ENCODE data around the gene ZNF417.
"Not testable (repeated sequence)": the region's sequence is repeated elsewhere in the genome, so short reads cannot be mapped to it uniquely, and the experiment has no call there.

ZNF417 gene

GRCh38 chr19:57916168-57916995 is at the start of gene ZNF417:
ZNF417 (minus strand) TSS chr19:57916592; CDS start chr19:57916411, 181 bp downstream.
- DNase-seq, result peak; percentile 82

GRCh38 chr19:57964761-57965160 is 48.4 kb upstream of the ZNF417 start:
- no peak for DNase-seq

- no peak for DNase-seq
Measured at GRCh38 chr19:57961785-57962184, 45.4 kb upstream of the ZNF417 start.

- no peak for DNase-seq
Measured at GRCh38 chr19:57954996-57955395, 38.6 kb upstream of the ZNF417 start.

- DNase-seq, result no peak
Measured at GRCh38 chr19:57949702-57950101, 33.3 kb upstream of the ZNF417 start.

- DNase-seq, result no peak
Measured at GRCh38 chr19:57949296-57949695, 32.9 kb upstream of the ZNF417 start.

GRCh38 chr19:57947419-57948134 is 31.2 kb upstream of the ZNF417 start, which contains the start of gene ZNF256:
ZNF256 (minus strand) TSS chr19:57947706; CDS start chr19:57947474, 232 bp downstream.
- DNase-seq, result peak; percentile 84

GRCh38 chr19:57947088-57947418 is 30.7 kb upstream of the ZNF417 start:
- no peak for DNase-seq

- no peak for DNase-seq
Measured at GRCh38 chr19:57946316-57946715, 29.9 kb upstream of the ZNF417 start.

- DNase-seq, result no peak
Measured at GRCh38 chr19:57941593-57941992, 25.2 kb upstream of the ZNF417 start.

GRCh38 chr19:57935731-57936130 is 19.3 kb upstream of the ZNF417 start:
- DNase-seq, result no peak

- DNase-seq, result peak; percentile 25
Measured at GRCh38 chr19:57934820-57935665, 18.7 kb upstream of the ZNF417 start, which contains the start of gene ZNF418. ZNF418 (minus strand) TSS chr19:57935402; CDS start chr19:57933822, 1,580 bp downstream.

GRCh38 chr19:57927587-57927986 is 11.2 kb upstream of the ZNF417 start:
- no peak for DNase-seq

GRCh38 chr19:57914531-57914930 is 1.9 kb downstream of the ZNF417 start:
- DNase-seq, result no peak

- DNase-seq, result no peak
Measured at GRCh38 chr19:57907394-57907793, 9.0 kb downstream of the ZNF417 start.

GRCh38 chr19:57905258-57905657 is 11.1 kb downstream of the ZNF417 start:
- no peak for DNase-seq

- no peak for DNase-seq
Measured at GRCh38 chr19:57903618-57904184, 12.7 kb downstream of the ZNF417 start.

GRCh38 chr19:57900311-57900710 is 16.1 kb downstream of the ZNF417 start:
- DNase-seq, result no peak

- not testable (repeated sequence) for DNase-seq
Measured at GRCh38 chr19:57890706-57891105, 25.7 kb downstream of the ZNF417 start.

- peak; percentile 78 for DNase-seq
Measured at GRCh38 chr19:57888560-57889231, 27.7 kb downstream of the ZNF417 start, which contains the start of gene ZNF814. ZNF814 (minus strand) TSS chr19:57889037; CDS start chr19:57888802, 235 bp downstream.

GRCh38 chr19:57888107-57888559 is 28.3 kb downstream of the ZNF417 start:
- DNase-seq, result no peak

All from activated gamma-delta T cell treated with Interleukin-2 at 50 U/mL for 16 hours (primary cell).